Tibial nerve (tissue), 3 donors: ENCODE data around the gene BCORL1.

Source experiments
- CTCF ChIP-seq, 5 experiments: fragments of 200-600 bp in 3 of 5; fragments of 450-650 bp in 2 of 5; sonication (generic) in 3 of 5; IDR thresholded peaks; one replicate each; pipeline ENCODE4 v1.5.1; 2016 to 2019; ENCODE audit warnings: antibody characterized with exemption in 5 of 5, mild to moderate bottlenecking in 3 of 5, moderate library complexity in 2 of 5
- POLR2A ChIP-seq, 2 donors: fragments of 450-650 bp; IDR thresholded peaks; one replicate each; pipeline ENCODE4 v1.6.1; 2017; ENCODE audit warnings: antibody characterized with exemption in 2 of 2, mild to moderate bottlenecking in 2 of 2, moderate library complexity in 2 of 2

- TF ChIP-seq CTCF (IDR thresholded peaks at IDR 0.05) (no peak), POLR2A (IDR thresholded peaks at IDR 0.05) (no peak)
Observed at GRCh38 chrX:130055899-130056298, 73.5 kb downstream of the BCORL1 start.
